HG02973 (cell line): Measurements from ENCODE around the gene USP7.

Experiments used
- ATAC-seq: cut with Tn5 transposase; IDR thresholded peaks from one replicate; pipeline ENCODE4 v1.9.1; 2021; ENCODE audit warnings: moderate library complexity; ENCODE audit not compliant: unreplicated experiment

Gene USP7

GRCh38 chr16:8865145-8865882 lies 98.4 kb downstream of the USP7 start:
- ATAC-seq = no peak

- ATAC-seq = no peak
Measured at GRCh38 chr16:8864480-8865110, 99.1 kb downstream of the USP7 start.

GRCh38 chr16:8863594-8864424 lies 99.9 kb downstream of the USP7 start:
- no peak for ATAC-seq

DNA sequence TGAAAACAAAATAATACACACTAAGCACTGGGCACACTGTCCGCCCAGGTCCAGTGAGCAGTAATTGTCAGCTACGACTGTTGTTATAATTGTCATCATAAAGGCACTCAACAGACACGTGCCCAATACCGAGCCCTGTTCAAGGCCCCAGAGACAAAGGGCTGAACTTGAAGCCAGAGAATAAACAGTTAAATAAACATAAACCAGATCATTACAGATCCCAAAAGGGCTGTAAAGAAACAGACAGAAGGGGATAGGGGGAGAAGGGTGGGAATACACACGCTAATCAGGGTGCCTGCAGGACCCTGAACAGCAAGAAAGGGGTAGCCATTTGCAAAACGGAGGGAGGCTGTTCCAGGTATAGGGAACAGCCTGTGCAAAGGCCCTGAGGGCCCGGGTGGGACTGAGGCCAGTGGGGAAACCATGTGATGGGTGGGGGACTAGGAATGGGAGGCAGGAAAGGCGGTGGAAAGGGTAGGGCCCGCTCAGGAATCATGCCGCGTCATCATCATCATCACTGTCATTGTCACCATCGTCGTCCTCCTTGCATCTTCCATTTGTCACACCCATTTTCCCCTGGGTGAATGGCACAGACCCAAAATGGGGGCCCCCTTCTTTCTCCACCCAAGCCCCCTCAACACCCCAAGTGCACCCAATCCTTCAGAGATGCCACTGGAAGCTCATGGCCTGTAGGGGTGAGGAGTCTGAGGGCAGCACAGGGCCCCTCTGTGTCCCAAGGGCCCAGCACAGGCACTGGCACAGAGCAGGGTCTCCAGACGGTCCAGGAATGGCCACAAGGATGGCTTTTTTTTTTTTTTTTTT lies 101.2 kb downstream of the USP7 start:
- ATAC-seq = no peak

GRCh38 chr16:8861563-8862308 lies 102.0 kb downstream of the USP7 start:
- ATAC-seq = no peak

GRCh38 chr16:8859913-8860881 lies 103.5 kb downstream of the USP7 start:
- no peak for ATAC-seq

DNA sequence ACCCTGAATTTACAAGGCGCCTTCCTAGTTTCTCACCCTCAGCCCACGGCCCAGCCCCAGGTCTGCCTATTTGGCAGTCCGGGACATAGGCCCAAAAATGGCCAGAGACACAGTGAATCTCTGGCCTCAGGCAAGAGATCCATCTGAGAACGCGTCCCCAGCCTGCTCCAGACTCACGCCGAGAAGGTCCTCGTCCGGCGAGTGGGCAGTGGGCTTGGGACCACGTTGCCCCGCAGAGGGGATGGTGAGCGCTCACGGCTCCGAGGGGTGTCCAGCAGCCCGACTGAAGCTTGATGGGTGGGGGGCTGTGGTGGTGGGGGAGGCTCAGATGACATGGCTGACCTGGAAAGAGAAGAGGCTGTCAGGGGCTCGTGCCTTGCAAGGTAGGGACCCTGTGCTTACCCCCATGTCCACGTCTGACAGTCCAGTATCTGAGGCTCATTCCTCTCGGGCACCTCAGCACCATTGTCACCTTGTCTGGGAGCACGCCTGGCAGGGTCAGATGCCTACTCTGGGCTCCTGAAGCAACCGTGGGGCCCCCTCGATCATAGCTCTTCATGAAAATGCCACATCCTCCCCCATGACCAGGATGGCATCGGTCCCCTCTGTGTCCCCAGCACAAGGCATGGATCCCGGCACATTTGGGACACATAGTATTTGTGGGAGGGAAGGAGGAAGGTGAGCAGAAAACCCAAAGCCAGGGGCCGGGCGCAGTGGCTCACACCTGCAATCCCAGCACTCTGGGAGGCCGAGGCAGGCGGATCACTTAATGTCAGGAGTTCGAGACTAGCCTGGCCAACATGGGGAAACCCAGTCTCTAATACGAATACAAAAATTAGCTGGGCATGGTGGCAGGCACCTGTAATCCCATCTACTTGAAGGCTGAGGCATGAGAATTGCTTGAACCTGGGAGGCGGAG lies 104.5 kb downstream of the USP7 start:
- no peak for ATAC-seq

DNA sequence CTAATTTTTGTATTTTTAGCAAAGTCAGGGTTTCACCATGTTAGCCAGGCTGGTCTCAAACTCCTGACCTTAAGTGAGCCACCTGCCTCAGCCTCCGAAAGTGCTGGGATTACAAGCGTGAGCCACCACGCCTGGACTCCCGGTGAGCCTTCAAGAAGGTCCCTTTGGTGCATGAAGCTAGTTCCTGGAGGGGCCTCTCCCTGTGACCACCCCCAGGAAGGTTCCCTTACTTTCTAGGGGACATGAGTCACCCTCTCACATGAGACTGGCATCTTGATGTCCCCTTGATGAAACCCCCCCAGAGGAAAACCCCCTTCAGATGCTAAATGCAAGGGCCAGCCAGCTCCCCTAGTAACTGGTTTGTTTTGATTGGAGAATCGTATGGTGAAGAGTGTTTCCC lies 107.7 kb downstream of the USP7 start:
- ATAC-seq = no peak

DNA sequence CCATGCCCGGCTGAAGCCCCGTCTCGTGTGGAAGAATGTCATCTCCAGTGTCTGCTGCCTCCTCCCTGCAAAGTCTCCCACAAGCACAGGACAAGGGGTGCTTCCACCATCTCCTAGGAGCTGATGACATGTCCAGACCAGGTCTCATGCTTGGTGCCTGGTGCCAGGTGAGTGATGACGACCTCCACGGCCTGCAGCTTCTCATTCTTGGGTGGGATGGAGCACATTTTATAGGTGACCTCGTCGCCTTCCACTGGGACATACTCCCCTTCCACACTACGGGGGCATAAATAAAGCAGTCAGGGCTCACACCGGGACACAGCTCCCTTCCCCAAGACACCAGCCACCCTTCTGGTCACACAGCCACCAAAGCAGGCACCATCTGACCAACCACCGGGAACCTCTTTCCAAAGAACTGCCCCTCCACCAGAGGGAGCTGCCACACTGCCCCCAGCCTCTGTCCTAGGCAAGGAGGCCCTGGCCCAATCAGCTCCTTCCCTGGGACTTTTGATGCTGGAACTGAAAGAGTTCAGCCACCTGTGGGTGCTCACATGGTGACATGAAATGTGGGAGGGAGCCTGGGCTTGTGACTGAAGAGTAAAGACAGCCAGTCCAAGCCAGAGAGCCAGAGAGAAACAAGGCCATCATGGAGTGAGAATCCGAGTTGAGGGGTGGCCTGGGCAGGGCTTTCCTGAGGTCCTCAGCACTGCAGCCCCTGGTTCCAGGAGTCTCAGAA lies 108.5 kb downstream of the USP7 start:
- ATAC-seq = no peak

DNA sequence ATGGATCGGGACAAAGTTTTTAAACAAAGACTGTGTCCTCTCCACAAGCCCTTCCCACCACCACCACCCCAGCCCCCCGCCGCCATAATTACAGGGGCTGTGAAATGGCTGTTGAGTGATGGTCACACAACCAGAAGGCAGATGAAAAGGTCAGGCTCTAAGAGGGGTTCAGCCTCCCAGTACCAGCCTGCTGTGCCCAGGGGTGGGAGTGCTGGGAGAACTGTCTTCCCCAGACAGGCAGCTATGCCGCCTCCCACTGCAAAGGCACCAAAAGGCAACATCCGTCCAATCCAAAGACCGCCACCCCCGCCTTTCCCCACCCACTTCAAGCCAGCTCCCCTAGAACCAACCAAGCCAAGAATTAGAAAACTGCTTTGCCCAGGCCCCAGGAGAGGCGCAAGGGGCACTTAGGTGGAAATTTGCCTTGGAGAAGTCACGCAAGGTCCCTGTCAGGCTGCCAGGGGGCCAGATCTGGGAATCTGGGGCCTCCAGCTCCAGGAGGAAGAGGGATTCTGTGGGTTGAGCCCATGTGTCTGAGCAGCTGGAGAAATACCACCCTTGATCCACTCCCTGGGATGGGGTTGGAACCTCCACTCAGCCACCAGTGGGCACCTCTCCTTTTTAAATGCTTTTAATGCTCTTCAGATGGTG lies 109.3 kb downstream of the USP7 start:
- no peak for ATAC-seq

GRCh38 chr16:8853611-8854010 lies 110.1 kb downstream of the USP7 start:
- no peak for ATAC-seq

DNA sequence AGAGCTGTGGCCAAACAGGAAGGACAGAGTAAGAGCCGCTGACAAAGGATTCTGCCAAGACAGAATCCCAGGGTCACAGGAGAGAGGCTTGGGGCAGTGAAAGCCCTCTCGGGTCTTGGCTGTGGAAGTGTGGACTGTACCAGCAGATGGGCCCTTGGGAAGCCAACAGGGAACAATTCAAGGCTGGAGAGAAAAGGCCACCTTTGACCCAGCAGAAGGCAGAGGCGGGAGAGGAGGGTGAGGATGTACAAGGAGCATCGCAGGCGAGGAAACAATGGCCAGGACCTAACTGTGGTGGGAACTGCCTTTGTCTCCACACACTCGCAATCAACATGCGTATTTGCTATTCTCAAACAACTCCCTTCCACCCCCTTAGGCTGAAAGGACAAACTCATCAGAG lies 110.6 kb downstream of the USP7 start:
- no peak for ATAC-seq

GRCh38 chr16:8852534-8852933 lies 111.2 kb downstream of the USP7 start:
- no peak for ATAC-seq

DNA sequence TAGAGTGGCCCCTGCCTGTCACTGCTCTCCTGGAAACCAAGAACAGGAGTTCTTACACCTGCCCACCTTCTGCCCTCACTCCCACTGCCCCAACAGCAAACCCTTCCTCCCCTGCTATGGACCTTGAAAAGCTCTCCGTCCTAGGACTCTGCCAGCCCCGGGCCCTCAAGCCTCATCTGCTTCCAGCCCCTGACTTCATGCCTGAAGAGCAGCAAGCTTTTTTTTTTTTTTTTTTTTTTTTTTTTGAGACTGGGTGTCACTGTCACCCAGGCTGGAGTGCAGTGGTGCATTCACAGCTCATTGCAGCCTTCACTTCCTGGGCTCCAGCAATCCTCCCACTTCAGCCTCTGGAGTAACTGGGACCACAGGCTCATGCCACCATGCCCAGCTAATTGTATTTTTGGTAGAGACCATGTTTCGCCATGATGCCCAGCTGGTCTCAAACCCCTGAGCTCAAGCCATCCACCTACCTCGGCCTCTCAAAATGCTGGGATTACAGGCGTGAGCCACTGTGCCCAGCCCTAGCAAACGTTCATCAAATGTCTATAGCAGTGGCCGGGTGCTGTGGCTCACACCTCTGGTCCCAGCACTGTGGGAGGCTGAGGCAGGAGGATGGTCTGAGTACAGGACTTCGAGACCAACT lies 111.8 kb downstream of the USP7 start:
- ATAC-seq = no peak

- ATAC-seq = no peak
Measured at GRCh38 chr16:8850279-8850885, 113.3 kb downstream of the USP7 start.

DNA sequence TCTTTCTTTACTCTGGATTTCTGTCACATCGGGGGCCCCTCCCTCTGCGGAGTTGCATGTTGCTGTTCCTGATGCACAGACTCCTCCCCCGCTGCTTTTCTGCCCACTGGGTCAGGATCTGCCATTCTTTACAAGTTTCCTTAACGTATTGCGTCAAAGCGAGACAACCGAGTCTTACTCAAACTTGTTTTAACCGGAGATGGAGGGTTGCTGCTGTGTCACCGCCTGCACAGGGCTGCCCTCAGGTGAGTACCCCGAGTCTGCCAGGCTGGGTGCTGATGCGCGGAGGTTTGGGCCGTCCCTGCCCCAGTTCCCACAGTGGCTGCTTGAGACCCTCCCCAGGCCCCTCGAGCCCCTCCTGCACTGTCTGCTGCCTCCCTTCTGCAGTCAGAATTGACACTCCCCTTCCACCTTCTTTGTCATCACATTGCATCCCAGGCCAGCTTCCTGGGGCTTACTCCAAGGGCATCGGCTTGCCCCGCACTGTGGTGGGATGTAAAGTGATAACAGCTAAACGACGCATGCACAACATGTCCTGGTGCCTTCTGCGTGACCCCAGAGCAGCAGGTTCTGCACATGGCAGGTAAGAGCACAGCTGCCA lies 114.2 kb downstream of the USP7 start:
- no peak for ATAC-seq
